ENCODE results near the gene PROKR2. TPM values are rescaled to one million over a fixed set of nuclear protein-coding genes. Genes with fewer than 3 reads are reported as not detected.

Gene PROKR2
- total RNA-seq, 1 donor = not detected

DNA sequence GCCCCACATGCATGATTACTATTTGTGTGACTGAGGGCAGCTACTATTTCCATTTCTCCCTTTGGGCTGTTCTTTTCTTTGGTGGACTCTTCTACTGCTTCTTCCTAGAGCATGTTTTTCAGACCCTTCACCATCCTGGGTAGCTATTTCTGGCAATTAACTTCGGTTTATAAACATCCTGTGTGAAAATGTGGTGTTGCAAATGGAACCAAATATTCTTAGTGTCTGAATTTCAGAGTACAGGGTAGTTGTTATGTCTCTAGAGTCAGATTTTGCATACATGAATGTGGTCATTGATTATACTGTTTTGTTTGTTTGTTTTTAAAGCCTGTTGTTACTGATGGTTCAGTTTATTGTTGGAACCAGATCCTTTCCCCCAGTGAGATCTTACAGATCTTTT, 49.7 kb downstream of the PROKR2 start:
- DNase-seq (ENCODE audit: low read depth) = no peak
- no peak overlapping the region for H3K4me3 ChIP-seq (ENCODE audit: low read depth, low read length)
- TF ChIP-seq, protein P1, sequence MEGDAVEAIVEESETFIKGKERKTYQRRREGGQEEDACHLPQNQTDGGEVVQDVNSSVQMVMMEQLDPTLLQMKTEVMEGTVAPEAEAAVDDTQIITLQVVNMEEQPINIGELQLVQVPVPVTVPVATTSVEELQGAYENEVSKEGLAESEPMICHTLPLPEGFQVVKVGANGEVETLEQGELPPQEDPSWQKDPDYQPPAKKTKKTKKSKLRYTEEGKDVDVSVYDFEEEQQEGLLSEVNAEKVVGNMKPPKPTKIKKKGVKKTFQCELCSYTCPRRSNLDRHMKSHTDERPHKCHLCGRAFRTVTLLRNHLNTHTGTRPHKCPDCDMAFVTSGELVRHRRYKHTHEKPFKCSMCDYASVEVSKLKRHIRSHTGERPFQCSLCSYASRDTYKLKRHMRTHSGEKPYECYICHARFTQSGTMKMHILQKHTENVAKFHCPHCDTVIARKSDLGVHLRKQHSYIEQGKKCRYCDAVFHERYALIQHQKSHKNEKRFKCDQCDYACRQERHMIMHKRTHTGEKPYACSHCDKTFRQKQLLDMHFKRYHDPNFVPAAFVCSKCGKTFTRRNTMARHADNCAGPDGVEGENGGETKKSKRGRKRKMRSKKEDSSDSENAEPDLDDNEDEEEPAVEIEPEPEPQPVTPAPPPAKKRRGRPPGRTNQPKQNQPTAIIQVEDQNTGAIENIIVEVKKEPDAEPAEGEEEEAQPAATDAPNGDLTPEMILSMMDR (IDR thresholded peaks at IDR 0.05; ENCODE audit: insufficient read depth, low read depth, low read length) = no peak

Small RNAs within 50 kb of the gene (small RNA-seq; reads per million reads assigned to genes)
- gene RNA5-8SP7 = not detected

Other genes starting within 250 kb of the PROKR2 start
- gene TMEM230, start 203.9 kb downstream of the PROKR2 start, total RNA-seq = 110 and 153 TPM in 2 replicates
- gene PCNA, start 197.0 kb downstream of the PROKR2 start, total RNA-seq = 79.6 and 121 TPM in 2 replicates
- 20.9 and 32.4 TPM in 2 replicates for gene CDS2, start 189.9 kb downstream of the PROKR2 start, total RNA-seq

Data from fibroblast of villous mesenchyme (primary cell).